Measurements from ENCODE around the gene EHBP1.

DNA sequence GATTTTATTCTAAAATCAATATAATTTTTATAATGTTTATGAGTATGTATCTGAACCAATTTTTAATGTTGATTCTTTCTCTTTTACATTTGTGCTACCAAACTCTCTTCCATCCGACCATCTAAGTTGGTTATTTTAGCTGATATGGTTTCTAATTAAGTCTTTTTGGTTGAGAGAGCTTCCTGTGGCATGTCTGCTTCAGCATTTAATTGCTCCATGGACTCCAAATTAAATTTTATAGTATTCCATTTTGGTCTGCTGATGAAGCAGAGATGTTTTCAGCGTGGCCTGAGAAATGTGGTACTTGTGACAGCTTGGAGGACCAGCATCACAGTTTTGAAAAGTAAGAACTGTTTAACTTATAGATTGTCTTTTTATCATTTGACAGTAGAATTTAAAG is 105.6 kb downstream of the EHBP1 start:
- TF ChIP-seq, protein P1, sequence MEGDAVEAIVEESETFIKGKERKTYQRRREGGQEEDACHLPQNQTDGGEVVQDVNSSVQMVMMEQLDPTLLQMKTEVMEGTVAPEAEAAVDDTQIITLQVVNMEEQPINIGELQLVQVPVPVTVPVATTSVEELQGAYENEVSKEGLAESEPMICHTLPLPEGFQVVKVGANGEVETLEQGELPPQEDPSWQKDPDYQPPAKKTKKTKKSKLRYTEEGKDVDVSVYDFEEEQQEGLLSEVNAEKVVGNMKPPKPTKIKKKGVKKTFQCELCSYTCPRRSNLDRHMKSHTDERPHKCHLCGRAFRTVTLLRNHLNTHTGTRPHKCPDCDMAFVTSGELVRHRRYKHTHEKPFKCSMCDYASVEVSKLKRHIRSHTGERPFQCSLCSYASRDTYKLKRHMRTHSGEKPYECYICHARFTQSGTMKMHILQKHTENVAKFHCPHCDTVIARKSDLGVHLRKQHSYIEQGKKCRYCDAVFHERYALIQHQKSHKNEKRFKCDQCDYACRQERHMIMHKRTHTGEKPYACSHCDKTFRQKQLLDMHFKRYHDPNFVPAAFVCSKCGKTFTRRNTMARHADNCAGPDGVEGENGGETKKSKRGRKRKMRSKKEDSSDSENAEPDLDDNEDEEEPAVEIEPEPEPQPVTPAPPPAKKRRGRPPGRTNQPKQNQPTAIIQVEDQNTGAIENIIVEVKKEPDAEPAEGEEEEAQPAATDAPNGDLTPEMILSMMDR (IDR thresholded peaks at IDR 0.05): no peak
- no peak for TF ChIP-seq POLR2A (IDR thresholded peaks at IDR 0.05)
